Measurements from ENCODE around the gene SOX1. TPM values are rescaled to one million over a fixed set of nuclear protein-coding genes. Genes with fewer than 3 reads are reported as not detected.

SOX1 gene
- total RNA-seq, 2 donors from 2014 or later, result not detected

- Mint-ChIP-seq H3K27me3 (peaks cover 54% of the 10 kb centered on the region), H3K4me1 (no peaks in the 10 kb centered on the region), H3K27ac (no peak overlapping the region), H3K36me3 (ENCODE audit: low read depth) (peaks cover 6% of the 10 kb centered on the region), H3K9me3 (no peaks in the 10 kb centered on the region), H3K4me3 (no peak overlapping the region)
- no peak for ATAC-seq (replicated peaks)
Observed at GRCh38 chr13:112062571-112063570, 4.1 kb upstream of the SOX1 start.

DNA sequence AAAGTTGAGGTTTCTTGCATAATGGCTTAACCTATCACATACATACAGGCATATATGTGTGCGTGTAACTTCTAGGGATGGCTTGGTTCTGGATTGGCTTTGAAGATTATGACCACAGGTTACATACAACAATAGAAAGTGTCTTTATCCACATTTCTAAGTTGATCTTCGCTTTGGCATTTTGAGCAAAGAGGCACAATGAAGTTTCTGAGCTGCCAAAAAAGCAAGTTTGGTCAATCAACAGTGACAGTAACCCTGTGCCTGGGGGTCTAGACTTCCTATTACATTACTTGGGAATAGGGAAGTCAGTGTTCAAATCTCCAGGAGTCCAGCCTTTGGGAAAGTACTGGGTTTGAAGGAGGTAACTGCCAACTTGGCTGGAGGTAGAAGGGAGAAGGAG, 3.1 kb upstream of the SOX1 start:
- H3K36me3 Mint-ChIP-seq (ENCODE audit: low read depth), result peaks cover 6% of the 10 kb centered on the region

GRCh38 chr13:112064222-112064621, 2.7 kb upstream of the SOX1 start:
- Mint-ChIP-seq H3K9me3 (no peaks in the 10 kb centered on the region), H3K27me3 (peaks cover 49% of the 10 kb centered on the region), H3K36me3 (ENCODE audit: low read depth) (peaks cover 10% of the 10 kb centered on the region), H3K4me1 (no peaks in the 10 kb centered on the region), H3K4me3 (no peak overlapping the region), H3K27ac (no peak overlapping the region)
- ATAC-seq (replicated peaks), result no peak

More for the DNA sequence above, 3.1 kb upstream of the SOX1 start:
- no peak overlapping the region for H3K4me3 Mint-ChIP-seq
- H3K27me3 Mint-ChIP-seq, result peaks cover 49% of the 10 kb centered on the region
- no peaks in the 10 kb centered on the region for H3K9me3 Mint-ChIP-seq
- H3K4me1 Mint-ChIP-seq, result no peaks in the 10 kb centered on the region
- no peak overlapping the region for H3K27ac Mint-ChIP-seq
- ATAC-seq (replicated peaks), result no peak

- H3K9me3 Mint-ChIP-seq, result no peaks in the 10 kb centered on the region
- H3K27me3 Mint-ChIP-seq, result peaks cover 49% of the 10 kb centered on the region
- H3K27ac Mint-ChIP-seq, result no peak overlapping the region
- H3K4me3 Mint-ChIP-seq, result peak overlapping the region; percentile 37
- no peak for ATAC-seq (replicated peaks)
- H3K36me3 Mint-ChIP-seq (ENCODE audit: low read depth), result peaks cover 18% of the 10 kb centered on the region
- no peaks in the 10 kb centered on the region for H3K4me1 Mint-ChIP-seq
Observed at GRCh38 chr13:112065521-112065866, 1.5 kb upstream of the SOX1 start.

DNA sequence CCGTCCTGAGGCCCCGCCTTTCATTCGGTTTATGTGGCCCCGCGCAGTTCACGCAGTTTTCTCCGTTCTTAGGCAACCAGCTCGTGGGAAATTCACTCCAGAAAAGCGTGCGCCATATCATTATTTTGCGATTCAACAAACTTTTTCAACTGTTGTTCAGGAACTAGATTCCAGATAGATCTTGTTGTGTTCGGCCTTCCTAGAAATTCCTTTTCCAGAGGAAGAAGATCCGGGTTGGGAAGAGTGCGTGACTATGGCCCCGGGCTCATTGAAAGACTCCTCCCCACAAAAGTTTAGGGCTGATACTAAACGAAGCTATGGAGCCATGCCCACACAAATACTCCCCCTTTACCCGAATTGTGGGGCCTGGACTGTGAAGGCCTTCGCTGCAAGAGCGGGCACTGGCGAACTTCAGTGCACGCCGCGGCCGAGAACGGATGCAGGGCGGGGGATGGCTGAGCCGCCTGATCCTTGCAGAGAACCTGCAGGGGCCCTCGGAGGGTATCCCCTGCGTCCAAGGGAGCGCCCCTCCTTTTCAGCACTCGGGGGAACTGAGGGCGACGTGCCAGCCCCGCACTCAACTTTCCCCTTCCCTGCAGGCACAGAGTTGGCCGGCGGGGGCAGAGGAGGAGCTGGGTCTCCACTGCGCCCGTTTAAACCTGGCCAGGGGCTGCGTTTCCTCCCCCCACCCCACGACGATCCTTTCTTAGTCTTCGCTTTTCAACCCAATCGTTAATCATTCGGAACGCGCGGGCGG, 904 bp upstream of the SOX1 start:
- no peak overlapping the region for H3K27ac Mint-ChIP-seq
- H3K4me3 Mint-ChIP-seq, result peak overlapping the region; percentile 37
- no peak for ATAC-seq (replicated peaks)
- H3K4me1 Mint-ChIP-seq, result no peaks in the 10 kb centered on the region
- H3K9me3 Mint-ChIP-seq, result no peaks in the 10 kb centered on the region
- peaks cover 18% of the 10 kb centered on the region for H3K36me3 Mint-ChIP-seq (ENCODE audit: low read depth)
- H3K27me3 Mint-ChIP-seq, result peaks cover 51% of the 10 kb centered on the region

DNA sequence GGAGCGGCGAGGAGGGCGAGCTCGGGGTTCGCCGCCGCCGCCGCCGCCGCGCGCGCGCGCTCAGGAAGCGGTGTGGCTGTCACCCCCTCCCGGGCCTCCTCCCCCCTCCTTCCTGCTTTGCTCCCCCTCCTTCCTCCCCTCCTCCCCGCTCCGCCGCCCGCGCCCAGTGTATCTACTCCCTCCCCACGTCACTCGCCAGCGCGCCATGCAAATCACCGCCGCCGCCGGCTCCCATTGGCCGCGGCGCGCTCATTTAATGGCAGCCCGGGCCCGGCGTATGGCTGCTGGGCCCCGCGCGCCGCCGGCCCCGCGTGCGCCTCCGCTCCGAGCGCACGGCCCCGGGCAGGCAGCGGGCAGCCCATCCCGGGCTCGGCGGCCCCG, 335 bp upstream of the SOX1 start:
- peak overlapping the region; percentile 37 for H3K4me3 Mint-ChIP-seq
- no peaks in the 10 kb centered on the region for H3K9me3 Mint-ChIP-seq
- peaks cover 56% of the 10 kb centered on the region for H3K27me3 Mint-ChIP-seq
- ATAC-seq (replicated peaks), result peak; percentile 29
- H3K4me1 Mint-ChIP-seq, result no peaks in the 10 kb centered on the region
- no peak overlapping the region for H3K27ac Mint-ChIP-seq
- peaks cover 20% of the 10 kb centered on the region for H3K36me3 Mint-ChIP-seq (ENCODE audit: low read depth)

DNA sequence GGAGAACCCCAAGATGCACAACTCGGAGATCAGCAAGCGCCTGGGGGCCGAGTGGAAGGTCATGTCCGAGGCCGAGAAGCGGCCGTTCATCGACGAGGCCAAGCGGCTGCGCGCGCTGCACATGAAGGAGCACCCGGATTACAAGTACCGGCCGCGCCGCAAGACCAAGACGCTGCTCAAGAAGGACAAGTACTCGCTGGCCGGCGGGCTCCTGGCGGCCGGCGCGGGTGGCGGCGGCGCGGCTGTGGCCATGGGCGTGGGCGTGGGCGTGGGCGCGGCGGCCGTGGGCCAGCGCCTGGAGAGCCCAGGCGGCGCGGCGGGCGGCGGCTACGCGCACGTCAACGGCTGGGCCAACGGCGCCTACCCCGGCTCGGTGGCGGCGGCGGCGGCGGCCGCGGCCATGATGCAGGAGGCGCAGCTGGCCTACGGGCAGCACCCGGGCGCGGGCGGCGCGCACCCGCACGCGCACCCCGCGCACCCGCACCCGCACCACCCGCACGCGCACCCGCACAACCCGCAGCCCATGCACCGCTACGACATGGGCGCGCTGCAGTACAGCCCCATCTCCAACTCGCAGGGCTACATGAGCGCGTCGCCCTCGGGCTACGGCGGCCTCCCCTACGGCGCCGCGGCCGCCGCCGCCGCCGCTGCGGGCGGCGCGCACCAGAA, 1.1 kb downstream of the SOX1 start:
- ATAC-seq (replicated peaks), result no peak
- H3K4me3 Mint-ChIP-seq, result no peak overlapping the region
- no peaks in the 10 kb centered on the region for H3K9me3 Mint-ChIP-seq
- H3K4me1 Mint-ChIP-seq, result no peaks in the 10 kb centered on the region
- H3K27me3 Mint-ChIP-seq, result peaks cover 55% of the 10 kb centered on the region
- H3K27ac Mint-ChIP-seq, result no peak overlapping the region
- peaks cover 24% of the 10 kb centered on the region for H3K36me3 Mint-ChIP-seq (ENCODE audit: low read depth)

GRCh38 chr13:112068540-112069060, 1.7 kb downstream of the SOX1 start:
- Mint-ChIP-seq H3K27ac (no peak overlapping the region), H3K4me1 (no peaks in the 10 kb centered on the region), H3K4me3 (peak overlapping the region; percentile 15), H3K27me3 (peaks cover 49% of the 10 kb centered on the region), H3K36me3 (ENCODE audit: low read depth) (peaks cover 19% of the 10 kb centered on the region), H3K9me3 (no peaks in the 10 kb centered on the region)
- ATAC-seq (replicated peaks), result no peak

DNA sequence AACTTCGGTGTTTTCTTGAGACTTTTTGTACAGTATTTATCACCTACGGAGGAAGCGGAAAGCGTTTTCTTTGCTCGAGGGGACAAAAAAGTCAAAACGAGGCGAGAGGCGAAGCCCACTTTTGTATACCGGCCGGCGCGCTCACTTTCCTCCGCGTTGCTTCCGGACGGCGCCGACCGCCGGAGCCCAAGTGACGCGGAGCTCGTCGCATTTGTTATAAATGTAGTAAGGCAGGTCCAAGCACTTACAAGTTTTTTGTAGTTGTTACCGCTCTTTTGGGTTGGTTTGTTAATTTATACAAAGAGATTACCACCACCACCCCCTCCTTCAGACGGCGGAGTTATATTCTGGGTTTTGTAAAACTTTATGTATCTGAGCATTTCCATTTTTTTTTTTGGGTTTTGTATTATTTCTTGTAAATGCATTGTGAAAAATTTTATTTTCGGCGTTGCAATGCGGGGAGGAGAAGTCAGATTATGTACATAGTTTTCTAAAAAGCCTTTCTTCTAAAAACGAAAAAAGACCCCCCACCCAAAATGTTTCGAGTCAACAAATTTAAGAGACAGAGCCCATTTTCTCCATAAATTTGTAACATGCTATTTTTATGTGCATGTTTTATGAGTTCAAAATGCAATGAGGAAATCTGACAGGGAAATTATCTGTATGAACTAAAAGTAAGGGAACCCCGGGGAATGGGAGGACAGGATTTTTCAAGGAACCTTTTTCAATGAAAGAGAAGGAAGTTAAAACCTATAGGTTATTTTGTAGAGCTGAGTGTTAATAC, 2.3 kb downstream of the SOX1 start:
- no peaks in the 10 kb centered on the region for H3K9me3 Mint-ChIP-seq
- H3K36me3 Mint-ChIP-seq (ENCODE audit: low read depth), result peaks cover 24% of the 10 kb centered on the region
- H3K27me3 Mint-ChIP-seq, result peaks cover 49% of the 10 kb centered on the region
- H3K4me1 Mint-ChIP-seq, result no peaks in the 10 kb centered on the region
- no peak overlapping the region for H3K27ac Mint-ChIP-seq
- ATAC-seq (replicated peaks), result no peak
- H3K4me3 Mint-ChIP-seq, result peak overlapping the region; percentile 15

DNA sequence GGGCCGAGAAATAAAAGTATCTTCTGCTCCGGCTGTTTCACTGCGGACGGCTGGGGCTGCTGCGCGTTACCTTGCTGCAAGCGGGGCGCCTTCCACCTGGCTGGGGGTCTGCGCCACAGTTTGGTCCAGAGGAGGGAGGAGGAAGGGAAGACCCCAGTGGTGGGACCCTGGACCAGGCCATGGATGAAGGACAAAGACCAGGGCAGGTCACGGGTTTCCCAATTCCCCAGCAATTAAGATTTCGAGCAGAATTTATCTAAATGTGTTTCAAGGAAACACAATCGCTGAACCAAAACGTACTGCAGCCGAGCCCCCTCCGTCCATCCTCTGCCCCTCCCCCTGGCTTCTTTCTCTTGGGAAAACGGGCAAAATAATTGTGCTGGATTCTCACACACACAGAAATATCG, 2.9 kb downstream of the SOX1 start:
- H3K4me3 Mint-ChIP-seq, result no peak overlapping the region
- H3K4me1 Mint-ChIP-seq, result no peaks in the 10 kb centered on the region
- ATAC-seq (replicated peaks), result no peak
- no peaks in the 10 kb centered on the region for H3K9me3 Mint-ChIP-seq
- H3K36me3 Mint-ChIP-seq (ENCODE audit: low read depth), result peaks cover 24% of the 10 kb centered on the region
- no peak overlapping the region for H3K27ac Mint-ChIP-seq
- H3K27me3 Mint-ChIP-seq, result peaks cover 54% of the 10 kb centered on the region

DNA sequence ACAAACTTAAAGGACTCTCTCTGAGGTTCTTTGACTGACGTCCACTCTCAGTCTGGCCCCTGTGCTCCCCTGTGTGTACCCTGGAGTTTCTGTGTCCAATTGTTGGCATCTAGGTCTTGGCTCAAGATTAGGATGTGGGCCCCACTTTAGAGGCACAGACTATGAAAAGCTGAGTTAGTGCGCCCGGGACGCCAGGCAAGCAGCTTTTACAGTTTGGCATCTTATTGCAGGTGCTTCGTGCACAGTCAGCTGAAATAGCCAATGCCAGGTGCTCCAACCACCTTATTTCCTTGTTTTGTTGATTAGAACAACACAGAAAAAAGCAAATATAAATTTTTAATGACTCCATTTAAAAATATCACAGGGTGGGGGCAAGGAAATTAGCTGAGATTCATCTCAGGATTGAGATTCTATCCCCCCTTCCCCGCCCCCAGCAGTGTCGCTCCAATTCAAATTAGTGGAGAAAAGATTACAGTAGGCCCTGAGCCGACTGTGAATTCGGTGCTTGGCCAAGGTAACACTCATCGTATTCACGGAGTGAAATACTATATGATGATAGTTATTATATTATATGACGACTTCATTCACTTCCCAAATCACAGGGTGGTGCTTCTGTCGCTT, 4.3 kb downstream of the SOX1 start:
- Mint-ChIP-seq H3K36me3 (ENCODE audit: low read depth) (peaks cover 24% of the 10 kb centered on the region), H3K27me3 (peaks cover 58% of the 10 kb centered on the region), H3K4me1 (no peaks in the 10 kb centered on the region), H3K4me3 (no peak overlapping the region), H3K9me3 (no peaks in the 10 kb centered on the region), H3K27ac (no peak overlapping the region)
- no peak for ATAC-seq (replicated peaks)

GRCh38 chr13:112071723-112072533, 5.0 kb downstream of the SOX1 start:
- H3K27me3 Mint-ChIP-seq, result peaks cover 63% of the 10 kb centered on the region
- no peak for ATAC-seq (replicated peaks)
- no peaks in the 10 kb centered on the region for H3K4me1 Mint-ChIP-seq
- peaks cover 24% of the 10 kb centered on the region for H3K36me3 Mint-ChIP-seq (ENCODE audit: low read depth)
- no peak overlapping the region for H3K4me3 Mint-ChIP-seq
- H3K9me3 Mint-ChIP-seq, result no peaks in the 10 kb centered on the region
- no peak overlapping the region for H3K27ac Mint-ChIP-seq
